ENCODE results near the gene SERPINI2.

- TF ChIP-seq CTCF (conservative IDR thresholded peaks at IDR 0.05 in 1 of 2, IDR thresholded peaks at IDR 0.05 in 1 of 2; ENCODE audit: low read depth in 1 of 2, low read length in 2 of 2), result no peak
- no peak for TF ChIP-seq EZH2 (IDR thresholded peaks at IDR 0.05; ENCODE audit: low read length, missing control alignments)
Observed at GRCh38 chr3:167501941-167502340, 28.1 kb upstream of the SERPINI2 start.

All from fibroblast of lung (primary cell).